HepG2 (cell line): ENCODE data around the gene BCDIN3D. TPM values are rescaled to one million over a fixed set of nuclear protein-coding genes. Genes with fewer than 3 reads are reported as not detected.
A peak's percentile ranks its signal among the peaks of the same experiment; 100 is the strongest.

Experiments
- AHDC1 ChIP-seq: sonication (generic); formaldehyde crosslinking; IDR thresholded peaks from 2 replicates; pipeline ENCODE4 v1.5.1; 2020; ENCODE audit warnings: mild to moderate bottlenecking, missing genetic modification reagents, borderline replicate concordance
- KIAA2018 ChIP-seq: sonication (generic); formaldehyde crosslinking; IDR thresholded peaks from 2 replicates; pipeline ENCODE4 v1.5.0; 2020; ENCODE audit warnings: mild to moderate bottlenecking, missing genetic modification reagents, borderline replicate concordance
- ZNF180 ChIP-seq: sonication (generic); formaldehyde crosslinking; IDR thresholded peaks from 2 replicates; pipeline ENCODE4 v1.4.0; 2020; ENCODE audit warnings: low read depth, missing genetic modification reagents, borderline replicate concordance
- ZSCAN31 ChIP-seq: sonication (generic); formaldehyde crosslinking; IDR thresholded peaks from 2 replicates; pipeline ENCODE4 v1.5.0; 2020; ENCODE audit warnings: low read depth, mild to moderate bottlenecking, missing genetic modification reagents
- polyA plus RNA-seq, 8 experiments: library from polyadenylated mRNA; depleted of rRNA in 3 of 8; stranded (reverse) in 7 of 8; unstranded in 1 of 8; fragments of >200 nt; fragmentation: Illumina TruSeq in 4 of 8; extraction: Trizol in 4 of 8; gene quantifications; 2 replicates each; pipeline versions ENCODE4 v1.2.1 to v1.2.3, GENCODE V29; 2011 to 2016; ENCODE audit warnings: low read depth in 4 of 8, missing spikeins in 1 of 8, mixed read lengths in 1 of 8; ENCODE audit not compliant: insufficient read depth in 1 of 8
- total RNA-seq, 5 experiments: library from RNA; depleted of rRNA; stranded (reverse); fragments of >200 nt; fragmentation: Illumina TruSeq; extraction: Trizol; gene quantifications; 2 replicates each; pipeline ENCODE4 v1.2.3, GENCODE V29; 2016; ENCODE audit warnings: low read depth in 1 of 5
- TF ChIP-seq, protein P1 (sequence below): sonication (generic); formaldehyde crosslinking; conservative IDR thresholded peaks from 2 replicates; pipeline ENCODE4 v1.8.0; 2022; ENCODE audit warnings: missing genetic modification reagents
- TF ChIP-seq, protein P2 (sequence below): sonication (generic); formaldehyde crosslinking; IDR thresholded peaks from 2 replicates; pipeline ENCODE4 v1.5.1; 2020; ENCODE audit warnings: mild to moderate bottlenecking, missing genetic modification reagents, moderate library complexity

The BCDIN3D gene
- total and polyA plus RNA-seq, 2 of the 13 experiments (the other 11 are each of a cell fraction or from before 2014, with no cell fraction given): 2.2 to 2.5 TPM

GRCh38 chr12:49842519-49843352 lies at the start of gene BCDIN3D (continued):
- TF ChIP-seq, protein P1, sequence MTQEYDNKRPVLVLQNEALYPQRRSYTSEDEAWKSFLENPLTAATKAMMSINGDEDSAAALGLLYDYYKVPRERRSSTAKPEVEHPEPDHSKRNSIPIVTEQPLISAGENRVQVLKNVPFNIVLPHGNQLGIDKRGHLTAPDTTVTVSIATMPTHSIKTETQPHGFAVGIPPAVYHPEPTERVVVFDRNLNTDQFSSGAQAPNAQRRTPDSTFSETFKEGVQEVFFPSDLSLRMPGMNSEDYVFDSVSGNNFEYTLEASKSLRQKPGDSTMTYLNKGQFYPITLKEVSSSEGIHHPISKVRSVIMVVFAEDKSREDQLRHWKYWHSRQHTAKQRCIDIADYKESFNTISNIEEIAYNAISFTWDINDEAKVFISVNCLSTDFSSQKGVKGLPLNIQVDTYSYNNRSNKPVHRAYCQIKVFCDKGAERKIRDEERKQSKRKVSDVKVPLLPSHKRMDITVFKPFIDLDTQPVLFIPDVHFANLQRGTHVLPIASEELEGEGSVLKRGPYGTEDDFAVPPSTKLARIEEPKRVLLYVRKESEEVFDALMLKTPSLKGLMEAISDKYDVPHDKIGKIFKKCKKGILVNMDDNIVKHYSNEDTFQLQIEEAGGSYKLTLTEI: no peak
- TF ChIP-seq, protein P2, sequence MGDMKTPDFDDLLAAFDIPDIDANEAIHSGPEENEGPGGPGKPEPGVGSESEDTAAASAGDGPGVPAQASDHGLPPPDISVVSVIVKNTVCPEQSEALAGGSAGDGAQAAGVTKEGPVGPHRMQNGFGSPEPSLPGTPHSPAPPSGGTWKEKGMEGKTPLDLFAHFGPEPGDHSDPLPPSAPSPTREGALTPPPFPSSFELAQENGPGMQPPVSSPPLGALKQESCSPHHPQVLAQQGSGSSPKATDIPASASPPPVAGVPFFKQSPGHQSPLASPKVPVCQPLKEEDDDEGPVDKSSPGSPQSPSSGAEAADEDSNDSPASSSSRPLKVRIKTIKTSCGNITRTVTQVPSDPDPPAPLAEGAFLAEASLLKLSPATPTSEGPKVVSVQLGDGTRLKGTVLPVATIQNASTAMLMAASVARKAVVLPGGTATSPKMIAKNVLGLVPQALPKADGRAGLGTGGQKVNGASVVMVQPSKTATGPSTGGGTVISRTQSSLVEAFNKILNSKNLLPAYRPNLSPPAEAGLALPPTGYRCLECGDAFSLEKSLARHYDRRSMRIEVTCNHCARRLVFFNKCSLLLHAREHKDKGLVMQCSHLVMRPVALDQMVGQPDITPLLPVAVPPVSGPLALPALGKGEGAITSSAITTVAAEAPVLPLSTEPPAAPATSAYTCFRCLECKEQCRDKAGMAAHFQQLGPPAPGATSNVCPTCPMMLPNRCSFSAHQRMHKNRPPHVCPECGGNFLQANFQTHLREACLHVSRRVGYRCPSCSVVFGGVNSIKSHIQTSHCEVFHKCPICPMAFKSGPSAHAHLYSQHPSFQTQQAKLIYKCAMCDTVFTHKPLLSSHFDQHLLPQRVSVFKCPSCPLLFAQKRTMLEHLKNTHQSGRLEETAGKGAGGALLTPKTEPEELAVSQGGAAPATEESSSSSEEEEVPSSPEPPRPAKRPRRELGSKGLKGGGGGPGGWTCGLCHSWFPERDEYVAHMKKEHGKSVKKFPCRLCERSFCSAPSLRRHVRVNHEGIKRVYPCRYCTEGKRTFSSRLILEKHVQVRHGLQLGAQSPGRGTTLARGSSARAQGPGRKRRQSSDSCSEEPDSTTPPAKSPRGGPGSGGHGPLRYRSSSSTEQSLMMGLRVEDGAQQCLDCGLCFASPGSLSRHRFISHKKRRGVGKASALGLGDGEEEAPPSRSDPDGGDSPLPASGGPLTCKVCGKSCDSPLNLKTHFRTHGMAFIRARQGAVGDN (CRISPR knock-in tag): peak; percentile 97
- no peak for TF ChIP-seq ZNF180 (CRISPR knock-in tag)
- peak; percentile 76; the same call in 1 of the 2 replicates for TF ChIP-seq ZSCAN31 (CRISPR knock-in tag)
- TF ChIP-seq KIAA2018 (CRISPR knock-in tag): no peak
- no peak for TF ChIP-seq AHDC1
